Erythroblast (primary cell): ENCODE results near the gene AZGP1.

ENCODE experiments used
- GATA1 ChIP-seq: IDR thresholded peaks from 2 replicates; pipeline ENCODE4 v1.6.1; 2011; ENCODE audit warnings: low read depth, mild to moderate bottlenecking, control low read depth, low read length, moderate library complexity
- POLR2A ChIP-seq: IDR thresholded peaks from 2 replicates; pipeline ENCODE4 v1.6.1; 2011; ENCODE audit warnings: mild to moderate bottlenecking, low read length

- TF ChIP-seq POLR2A: no peak
- TF ChIP-seq GATA1: no peak
Measured at GRCh38 chr7:99927536-99927935, 48.3 kb downstream of the AZGP1 start.
